NCI-H187 treated with DMSO at 0.1 percent for 48 hours (cell line): ENCODE results near the gene MEIS1.
A peak's percentile ranks its signal among the peaks of the same experiment; 100 is the strongest.

ENCODE experiments used
- DNase-seq: peaks from one replicate; lab custom pipeline; 2025; lab: John Stamatoyannopoulos, UW

The MEIS1 gene

GRCh38 chr2:66431846-66432587 is 2.9 kb upstream of the MEIS1 start:
- no peak for DNase-seq

GRCh38 chr2:66432801-66433694 is 1.9 kb upstream of the MEIS1 start:
- DNase-seq = peak; percentile 92

GRCh38 chr2:66433695-66433944 is 1.3 kb upstream of the MEIS1 start:
- no peak for DNase-seq

- peak; percentile 50 for DNase-seq
These were observed 813 bp upstream of the MEIS1 start for GRCh38 chr2:66433945-66434678.

GRCh38 chr2:66435549-66435875 is 587 bp downstream of the MEIS1 start:
- DNase-seq = no peak

GRCh38 chr2:66435963-66436362 is 1.0 kb downstream of the MEIS1 start:
- no peak for DNase-seq

GRCh38 chr2:66436581-66437001 is 1.7 kb downstream of the MEIS1 start:
- no peak for DNase-seq

- DNase-seq = no peak
These were observed 2.3 kb downstream of the MEIS1 start for GRCh38 chr2:66437109-66437690.

GRCh38 chr2:66437691-66438497 is 3.0 kb downstream of the MEIS1 start:
- DNase-seq = no peak

GRCh38 chr2:66438498-66438833 is 3.5 kb downstream of the MEIS1 start:
- DNase-seq = no peak

GRCh38 chr2:66438891-66439811 is 4.2 kb downstream of the MEIS1 start:
- DNase-seq = no peak

GRCh38 chr2:66439812-66440542 is 5.1 kb downstream of the MEIS1 start:
- no peak for DNase-seq

- DNase-seq = no peak
These were observed 6.0 kb downstream of the MEIS1 start for GRCh38 chr2:66440708-66441497.

- no peak for DNase-seq
These were observed 6.8 kb downstream of the MEIS1 start for GRCh38 chr2:66441581-66442320.

- DNase-seq = no peak
These were observed 7.7 kb downstream of the MEIS1 start for GRCh38 chr2:66442516-66443185.

GRCh38 chr2:66443186-66443978 is 8.5 kb downstream of the MEIS1 start:
- no peak for DNase-seq
